HL-60/S4 (cell line): ENCODE results near the gene XRRA1.
"Not testable (repeated sequence)": the region's sequence is repeated elsewhere in the genome, so short reads cannot be mapped to it uniquely, and the experiment has no call there.

ENCODE experiments used
- in situ Hi-C: fragments of 300-500 bp; cut with MboI; formaldehyde crosslinking; loops from 2 replicates; pipeline ENCODE4 v1.14.3; 2022; ENCODE audit warnings: low sequenced_read_pairs

The XRRA1 gene

DNA sequence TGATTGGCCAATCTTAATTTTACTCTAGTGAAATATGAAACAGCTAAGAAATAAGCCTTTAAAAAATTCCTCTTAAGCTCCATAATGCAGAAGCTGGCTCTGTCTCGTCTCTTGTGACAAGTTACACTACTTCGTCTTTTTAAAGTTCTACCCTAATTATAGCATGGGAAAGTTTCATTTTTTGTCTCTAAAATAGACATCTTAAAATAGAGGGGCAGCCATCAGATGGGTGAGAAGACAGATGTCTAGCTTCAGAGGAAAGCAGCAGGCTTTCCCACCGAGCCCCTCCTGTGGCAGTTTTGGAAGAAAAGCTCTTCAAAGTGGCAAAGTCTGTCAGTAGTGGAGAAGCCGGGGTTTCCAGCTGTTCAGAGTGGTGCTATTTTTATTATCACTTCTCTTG lies 39.5 kb downstream of the XRRA1 start:
- in situ Hi-C loops: no loop called here

DNA sequence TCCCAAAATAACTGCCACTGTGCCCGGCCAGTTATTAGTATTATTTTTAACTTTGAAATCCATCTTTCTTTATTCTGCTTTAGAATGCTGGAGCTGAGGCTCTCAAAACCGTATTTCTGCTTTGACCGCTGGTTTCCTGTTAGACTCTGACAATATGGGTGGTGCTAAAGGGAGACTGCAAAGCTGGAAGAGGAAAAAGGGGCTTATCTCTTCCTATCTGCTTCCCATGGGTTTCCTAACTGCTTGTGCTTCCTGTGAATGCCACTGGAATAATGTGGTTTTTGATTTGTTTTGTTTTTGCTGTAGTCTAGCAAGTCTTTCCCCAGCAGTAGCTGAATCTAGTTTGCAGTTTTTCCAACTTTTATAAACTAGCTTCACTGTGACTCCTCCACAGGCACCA lies 43.6 kb downstream of the XRRA1 start:
- in situ Hi-C loops: no loop called here

DNA sequence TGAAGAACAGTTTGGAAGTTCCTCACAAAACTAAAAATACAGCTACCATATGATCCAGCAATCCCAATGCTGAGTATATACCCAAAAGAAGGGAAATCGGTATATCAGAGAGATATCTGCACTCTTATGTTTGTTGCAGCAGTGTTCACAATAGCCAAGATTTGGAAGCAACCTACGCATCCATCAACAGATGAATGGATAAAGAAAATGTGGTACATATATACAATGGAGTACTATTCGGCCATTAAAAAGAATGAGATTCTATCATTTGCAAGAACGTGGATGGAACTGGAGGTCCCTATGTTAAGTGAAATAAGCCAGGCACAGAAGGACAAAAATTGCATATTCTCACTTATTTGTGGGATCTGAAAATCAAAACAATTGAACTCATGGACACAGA lies 46.5 kb downstream of the XRRA1 start:
- in situ Hi-C loops: no loop called here

DNA sequence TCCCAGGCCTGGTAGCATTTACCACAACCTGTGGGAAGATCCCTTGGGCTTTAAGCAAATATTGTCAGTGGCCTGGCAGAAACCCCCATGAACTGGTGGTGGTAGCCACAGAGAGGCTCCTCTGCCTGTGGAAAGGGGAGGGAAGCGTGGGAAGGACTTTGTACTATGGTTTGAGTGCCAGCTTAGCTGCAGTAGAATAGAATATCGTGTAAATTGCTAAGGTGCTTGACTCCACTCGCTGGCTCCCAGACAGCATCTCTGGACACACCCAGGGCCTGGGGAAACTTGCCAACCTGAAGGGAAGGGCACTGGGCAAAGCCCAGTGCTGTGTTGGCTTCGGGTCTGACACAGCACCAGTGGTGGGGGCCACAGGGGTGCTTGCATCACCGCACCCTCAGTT lies 52.6 kb downstream of the XRRA1 start:
- in situ Hi-C loops: no loop called here

DNA sequence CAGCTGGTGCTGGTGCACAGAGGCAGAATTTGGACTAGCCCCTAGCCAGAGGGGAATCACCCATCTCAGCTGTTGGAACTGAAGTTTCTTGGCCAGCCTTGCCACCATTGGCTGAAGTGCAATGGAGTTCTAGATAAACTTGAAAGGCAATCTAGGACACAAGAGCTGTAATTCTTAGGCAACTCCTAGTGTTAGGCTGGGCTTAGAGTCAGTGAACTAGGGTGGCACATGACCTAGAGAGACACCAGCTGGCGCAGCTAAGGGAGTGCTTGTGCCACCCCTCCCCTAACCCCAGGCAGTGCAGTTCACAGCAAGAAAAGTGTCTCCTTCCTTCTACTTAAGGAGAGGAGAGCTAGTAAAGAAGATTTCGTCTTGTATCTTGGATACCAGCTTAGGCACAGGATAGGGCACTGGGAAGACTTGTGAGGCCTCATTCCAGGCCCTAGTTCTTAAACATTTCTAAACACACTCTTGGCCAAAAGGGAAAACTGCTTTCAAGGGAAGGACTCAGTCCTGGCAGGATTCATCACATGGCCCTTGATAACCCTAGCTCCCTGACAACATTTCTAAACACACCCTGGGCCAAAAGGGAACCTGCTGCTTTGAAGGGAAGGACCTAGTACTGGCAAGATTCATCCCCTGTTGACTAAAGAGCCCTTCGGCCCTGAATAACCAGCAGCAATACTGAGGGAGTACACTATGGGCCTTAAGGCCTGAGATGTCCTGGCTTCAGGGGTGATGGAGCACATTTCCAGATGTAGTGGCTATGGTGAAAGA lies 53.4 kb downstream of the XRRA1 start:
- in situ Hi-C loops: no loop called here

DNA sequence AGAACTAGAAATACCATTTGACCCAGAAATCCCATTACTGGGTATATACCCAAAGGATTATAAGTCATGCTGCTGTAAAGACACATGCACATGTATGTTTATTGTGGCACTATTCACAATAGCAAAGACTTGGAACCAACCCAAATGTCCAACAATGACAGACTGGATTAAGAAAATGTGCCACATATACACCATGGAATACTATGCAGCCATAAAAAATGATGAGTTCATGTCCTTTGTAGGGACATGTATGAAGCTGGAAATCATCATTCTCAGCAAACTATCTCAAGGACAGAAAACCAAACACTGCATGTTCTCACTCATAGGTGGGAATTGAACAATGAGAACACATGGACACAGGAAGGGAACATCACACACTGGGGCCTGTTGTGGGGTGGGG lies 55.9 kb downstream of the XRRA1 start:
- in situ Hi-C loops: not testable (repeated sequence)

DNA sequence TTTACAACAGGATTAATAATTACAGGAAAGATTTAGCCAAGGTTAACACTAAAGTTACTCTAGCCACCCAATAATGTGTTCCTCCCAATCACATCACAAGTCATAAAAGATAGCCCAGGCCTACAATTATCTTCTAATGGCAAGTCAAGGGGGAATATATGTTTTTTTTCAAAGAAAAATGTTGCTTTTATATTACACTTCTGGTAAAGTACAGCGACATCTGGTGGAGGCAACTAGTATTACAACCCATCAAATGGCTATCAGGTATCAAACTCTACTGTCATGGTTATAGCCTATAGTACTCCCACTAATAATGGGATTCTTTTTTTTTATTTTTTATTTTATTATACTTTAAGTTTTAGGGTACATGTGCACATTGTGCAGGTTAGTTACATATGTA lies 71.8 kb downstream of the XRRA1 start:
- in situ Hi-C loops: no loop called here

DNA sequence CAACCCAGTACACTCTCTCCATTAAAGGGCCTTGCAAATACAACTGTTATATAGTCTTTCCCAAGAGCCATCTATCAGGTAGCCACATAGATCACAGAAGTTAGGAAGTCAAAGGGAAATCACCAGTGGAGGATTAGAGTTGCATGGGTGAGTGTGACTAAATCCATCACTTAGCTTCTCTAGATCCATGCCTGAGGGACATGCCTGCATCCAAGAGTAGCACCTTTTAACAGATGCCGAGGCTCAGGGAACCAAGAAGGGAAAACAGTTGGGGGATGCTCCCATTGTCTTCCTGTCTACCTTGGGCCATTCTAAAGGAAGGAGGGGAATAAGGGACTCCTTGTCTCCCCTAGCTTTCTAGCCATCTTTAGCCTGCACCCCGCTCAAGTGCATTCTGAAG lies 77.9 kb downstream of the XRRA1 start:
- in situ Hi-C loops: no loop called here

DNA sequence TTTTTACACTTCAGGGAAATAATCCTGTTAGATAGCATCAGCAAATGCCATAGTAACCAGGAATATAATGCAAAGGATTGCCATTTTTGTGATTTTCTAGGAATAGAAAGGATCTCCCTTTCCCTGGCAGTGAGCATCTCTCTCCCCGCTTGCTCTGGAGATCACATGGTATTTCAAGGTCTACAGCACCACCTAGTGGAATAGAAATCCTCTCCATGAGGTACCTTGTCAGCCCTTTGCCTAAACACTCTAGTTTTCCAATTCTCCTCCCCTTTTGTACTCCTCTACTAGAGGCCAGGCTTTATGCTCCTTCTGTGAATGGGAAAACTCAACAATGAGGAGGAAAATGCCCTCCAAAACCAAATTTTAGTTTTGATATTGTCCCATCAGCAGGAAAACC lies 78.4 kb downstream of the XRRA1 start:
- in situ Hi-C loops: no loop called here

DNA sequence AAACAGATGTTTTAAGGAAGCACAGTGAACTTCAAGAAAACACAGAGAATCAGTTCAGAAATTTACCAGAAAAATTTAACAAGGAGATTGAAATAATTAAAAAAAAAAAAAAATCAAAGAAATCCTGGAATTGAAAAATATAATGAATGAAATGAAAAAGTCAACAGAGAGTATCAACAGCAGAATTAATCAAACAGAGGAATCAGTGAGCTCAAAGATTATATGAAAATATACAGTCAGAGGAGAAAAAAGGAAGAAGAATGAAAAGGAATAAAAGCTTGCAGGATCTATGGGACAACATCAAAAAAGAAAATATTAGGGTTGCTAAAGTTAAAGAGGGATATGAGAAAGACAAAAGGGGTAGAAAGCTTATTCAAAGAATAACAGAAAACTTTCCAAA lies 82.3 kb downstream of the XRRA1 start:
- in situ Hi-C loops: no loop called here

DNA sequence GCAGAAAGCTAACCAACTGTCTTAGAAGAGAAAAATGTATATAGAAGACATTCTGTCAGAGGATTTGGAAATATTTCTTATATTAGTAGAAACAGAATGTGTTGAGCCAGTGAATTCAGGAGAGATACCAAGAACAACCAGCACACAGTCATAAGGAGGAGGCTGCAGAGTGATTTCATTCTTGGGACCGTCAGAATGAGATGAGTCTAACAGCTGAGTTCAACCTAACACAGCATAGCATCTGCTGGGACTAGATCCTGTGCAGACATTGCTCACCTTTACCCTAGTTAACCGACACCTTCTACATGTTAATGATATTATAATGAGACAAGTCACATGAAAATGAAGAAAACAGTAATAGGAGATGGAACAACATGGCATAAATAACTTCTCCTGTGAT lies 85.5 kb downstream of the XRRA1 start:
- in situ Hi-C loops: no loop called here

DNA sequence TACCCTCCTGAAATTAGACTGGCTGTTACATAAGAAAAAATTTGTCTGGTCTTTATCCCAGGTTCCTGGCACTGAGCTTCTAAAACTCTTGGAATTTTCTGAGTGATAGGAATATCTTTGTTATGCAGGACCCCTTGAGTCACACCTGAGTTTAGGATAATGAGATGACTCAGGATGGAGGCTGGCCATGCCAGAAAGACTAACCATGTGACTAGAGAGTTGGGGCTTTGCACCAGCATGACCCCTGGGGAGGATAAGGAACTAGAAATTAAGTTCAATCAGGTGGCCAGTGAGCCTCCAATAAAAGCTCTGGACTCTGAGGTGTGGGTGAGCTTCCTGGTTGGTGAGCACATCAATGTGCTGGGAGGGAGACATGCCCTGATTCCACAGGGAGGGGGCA lies 88.1 kb downstream of the XRRA1 start:
- in situ Hi-C loops: no loop called here

DNA sequence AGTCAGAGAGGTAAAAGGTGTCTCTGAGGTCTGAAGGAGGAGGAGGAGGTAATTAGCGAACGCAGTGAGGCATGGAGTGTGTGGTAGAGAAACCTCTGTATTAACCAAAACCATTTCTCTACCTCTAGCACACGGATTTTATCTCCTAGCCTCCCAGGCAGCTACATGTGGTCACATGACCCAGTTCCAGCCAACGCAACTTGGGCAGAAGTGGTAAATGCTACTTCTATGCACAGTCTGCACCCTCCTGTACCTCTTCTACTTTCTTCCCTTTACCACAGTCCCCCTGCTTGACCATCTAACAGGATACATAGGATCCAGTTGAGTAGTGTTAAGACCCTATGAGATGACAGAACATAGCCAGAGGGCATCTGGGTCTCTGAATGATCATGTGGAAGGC lies 95.7 kb downstream of the XRRA1 start:
- in situ Hi-C loops: no loop called here

DNA sequence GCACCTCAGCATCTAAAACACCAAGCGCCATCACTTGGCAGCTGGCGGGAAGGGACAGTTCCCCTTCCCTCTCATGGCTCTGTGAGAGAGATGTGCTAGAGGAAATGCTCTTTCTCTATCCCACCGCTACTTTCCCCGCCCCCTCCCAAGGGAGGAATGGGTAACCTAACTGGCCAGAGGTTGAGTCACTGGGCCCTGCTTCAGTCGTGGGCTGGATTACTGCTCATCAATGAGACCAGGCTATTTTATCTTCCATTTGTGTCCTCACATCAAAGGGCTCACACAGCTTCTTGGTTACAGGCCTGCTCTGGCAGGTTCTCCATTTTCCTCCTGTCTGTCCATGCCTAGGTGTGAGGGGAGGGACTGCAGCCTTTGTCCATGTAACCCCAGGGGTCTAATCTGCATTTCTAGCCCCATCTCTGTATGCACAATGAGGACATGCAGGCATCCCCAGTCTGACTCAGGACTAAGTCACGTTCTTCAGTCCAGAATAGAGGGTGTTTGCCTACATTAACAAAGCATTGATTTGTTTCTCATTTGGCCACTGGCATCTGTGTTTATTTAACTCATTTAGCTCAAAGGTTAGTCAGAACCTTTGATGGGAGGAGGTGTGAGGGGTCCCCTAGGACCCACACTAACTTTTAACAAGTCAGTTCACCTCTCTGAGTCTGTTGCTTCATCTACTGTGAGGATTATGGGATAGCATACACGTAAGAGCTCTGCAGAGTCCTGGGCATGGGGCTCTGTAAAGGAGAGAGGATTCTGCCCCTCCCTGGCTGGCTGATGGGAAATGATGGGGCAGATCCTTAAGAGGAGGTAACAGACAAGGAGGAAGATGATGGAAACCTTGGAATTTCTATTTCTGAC lies 99.1 kb downstream of the XRRA1 start:
- in situ Hi-C loops: no loop called here

DNA sequence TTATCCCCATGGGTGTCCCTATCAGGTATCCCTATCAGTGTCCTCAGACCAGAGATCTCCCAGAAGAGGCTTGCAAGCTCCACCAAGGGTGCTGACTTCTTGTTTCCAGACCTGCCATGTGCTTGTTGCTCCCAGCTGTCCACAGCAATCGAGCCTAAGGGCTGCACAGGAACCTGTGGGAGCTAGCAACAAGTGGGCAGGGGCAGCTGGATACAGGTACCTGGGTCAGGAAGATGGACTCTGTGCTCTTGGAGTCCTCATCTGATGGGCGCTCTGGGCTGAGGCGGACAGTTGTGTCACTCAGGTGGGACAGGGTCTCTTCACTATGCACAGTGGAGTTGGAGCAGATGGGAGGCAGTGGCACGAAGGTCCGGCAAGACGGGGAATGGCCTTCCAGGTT lies 101.0 kb downstream of the XRRA1 start:
- in situ Hi-C loops: no loop called here

DNA sequence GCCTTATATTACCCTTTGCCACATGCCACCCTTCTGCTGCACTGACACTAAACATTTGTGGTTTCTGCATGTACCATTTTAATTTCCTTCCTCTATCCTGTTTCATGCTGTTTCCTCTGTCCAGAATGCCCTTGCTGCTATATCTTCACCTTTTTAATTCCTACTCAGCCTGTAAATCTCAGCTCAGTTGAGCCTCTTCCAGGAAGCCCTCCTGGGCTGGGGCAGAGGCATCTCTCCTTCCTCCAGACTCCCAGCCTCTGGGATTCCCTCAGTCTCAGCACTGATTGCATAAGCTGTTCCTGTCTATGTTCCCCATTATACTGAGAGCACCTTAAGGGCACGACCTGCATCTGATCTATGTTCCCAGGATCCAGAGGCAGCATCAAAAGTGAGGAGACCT lies 101.5 kb downstream of the XRRA1 start:
- in situ Hi-C loops: no loop called here

DNA sequence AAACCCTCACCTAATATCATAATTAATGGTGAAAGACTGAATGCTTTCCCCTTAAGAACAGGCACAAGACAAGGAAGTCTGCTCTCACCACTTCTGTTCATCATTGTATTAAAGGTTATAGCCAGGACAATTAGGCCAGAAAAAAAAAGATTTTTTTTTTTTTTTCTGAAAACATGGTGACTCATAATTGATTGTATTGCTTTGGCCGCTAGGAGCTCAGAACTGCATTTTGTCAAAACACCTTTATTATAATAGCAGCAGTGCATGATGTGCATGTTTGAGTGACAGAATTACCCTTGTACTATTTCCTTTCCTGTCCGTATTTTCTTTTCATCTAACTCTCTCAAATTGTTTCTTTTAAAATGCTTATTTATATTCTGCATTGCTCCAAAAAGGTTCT lies 102.1 kb downstream of the XRRA1 start:
- in situ Hi-C loops: no loop called here

DNA sequence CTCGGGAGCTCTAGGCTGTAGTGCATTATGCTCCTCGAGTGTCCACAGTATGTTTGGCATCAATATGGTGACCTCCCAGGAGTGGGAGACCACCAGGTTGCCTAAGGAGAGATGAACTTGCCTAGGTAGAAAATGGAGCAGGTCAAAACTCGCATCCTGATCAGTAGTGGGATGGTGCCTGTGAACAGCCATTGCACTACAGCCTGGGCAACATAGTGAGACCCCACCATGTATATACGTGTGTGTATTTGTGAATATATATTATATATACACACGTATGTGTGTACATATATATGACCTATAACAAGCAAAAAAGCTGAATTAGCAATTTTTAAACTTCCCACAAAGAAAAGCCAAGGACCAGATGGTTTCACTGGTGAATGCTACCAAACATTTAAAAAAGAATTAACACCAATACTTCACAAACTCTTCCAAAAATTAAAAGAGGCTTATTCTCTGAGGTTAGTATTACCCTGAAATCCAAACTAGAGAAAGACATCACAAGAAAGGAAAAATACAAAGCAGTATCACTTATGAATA lies 102.8 kb downstream of the XRRA1 start:
- in situ Hi-C loops: no loop called here

DNA sequence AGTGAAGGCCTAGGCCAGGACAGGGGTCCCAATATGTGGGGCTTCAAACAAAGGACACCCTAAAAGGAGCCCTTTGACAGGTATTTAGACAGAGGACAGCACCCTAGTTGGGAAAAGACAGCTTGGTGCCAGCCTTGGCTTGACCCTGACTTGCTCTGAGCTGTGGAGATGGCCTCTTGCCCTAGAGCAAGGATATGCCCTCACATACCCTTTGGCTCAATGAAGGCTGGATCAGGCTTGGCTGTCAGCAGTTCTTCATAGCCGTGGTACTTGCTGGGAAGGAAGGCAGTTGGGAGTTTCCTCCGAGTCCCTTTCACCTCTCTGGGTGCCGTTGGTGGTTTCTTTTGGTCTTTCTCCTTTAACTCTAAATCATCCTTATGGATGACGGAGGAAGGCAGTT lies 104.0 kb downstream of the XRRA1 start:
- in situ Hi-C loops: no loop called here

DNA sequence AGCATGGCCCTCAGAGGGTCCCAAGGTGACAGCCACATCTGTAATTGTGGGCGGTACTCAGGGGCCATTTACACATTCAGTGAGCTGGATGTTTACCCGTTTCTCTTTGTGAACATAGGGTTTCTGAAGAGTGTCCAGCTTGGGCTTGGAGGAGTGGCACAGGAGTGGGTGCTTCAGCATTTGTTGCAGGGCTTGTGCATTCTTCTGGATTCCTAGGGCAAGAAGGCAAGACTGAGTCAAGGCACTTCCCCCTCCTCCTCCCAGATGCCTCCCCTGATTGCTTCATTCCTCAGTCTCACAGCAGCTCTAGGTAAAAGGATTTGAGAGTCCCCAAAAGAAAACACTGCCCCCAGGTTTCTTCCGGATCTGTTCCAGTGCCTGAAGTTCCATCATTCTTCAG lies 104.8 kb downstream of the XRRA1 start:
- in situ Hi-C loops: no loop called here

DNA sequence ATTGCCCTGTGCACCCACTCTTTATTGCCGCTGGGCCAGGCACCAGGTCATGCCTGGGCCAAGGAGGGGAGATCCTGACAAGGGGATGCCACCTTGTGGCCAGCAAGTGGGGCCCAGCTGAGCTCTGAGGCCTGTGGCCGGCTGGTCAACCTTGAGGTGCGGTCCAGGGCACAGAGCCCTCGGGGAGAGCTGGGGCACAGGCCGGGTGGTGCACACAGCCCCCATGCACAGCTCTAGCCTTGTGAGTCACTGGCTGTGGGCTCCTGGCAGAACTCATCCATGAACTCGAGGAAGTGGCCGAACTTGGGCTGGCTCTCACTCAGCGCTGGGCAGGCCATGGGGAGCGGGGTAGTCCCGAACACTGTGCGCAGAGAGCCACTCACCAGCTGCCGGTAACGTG lies 105.9 kb downstream of the XRRA1 start:
- in situ Hi-C loops: no loop called here

DNA sequence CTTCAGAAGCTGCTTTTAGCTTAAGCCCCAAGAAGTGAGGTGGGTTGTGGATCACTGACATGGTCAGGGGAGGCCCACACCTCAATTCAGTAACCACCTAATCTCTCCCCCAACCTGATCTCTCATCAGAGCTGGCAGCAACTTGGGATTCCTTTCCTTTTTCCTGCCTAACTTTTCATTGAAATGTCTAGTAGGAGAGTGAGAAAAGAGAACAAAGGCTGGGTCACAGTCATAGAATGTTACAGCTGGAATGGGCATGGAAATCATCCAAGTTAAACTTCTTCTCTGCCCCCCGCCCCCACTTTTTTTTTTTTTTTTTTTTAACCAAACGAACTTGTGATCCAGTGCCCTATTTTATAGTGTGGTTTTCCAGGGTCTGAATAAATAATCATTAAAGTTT lies 108.4 kb downstream of the XRRA1 start:
- in situ Hi-C loops: no loop called here
